Stimulated activated naive CD4-positive, alpha-beta T cell treated with Interleukin-2 at 50 U/mL for 16 hours (primary cell): ENCODE measurements around the gene TMEM63A.

ENCODE experiments used
- DNase-seq: peaks from one replicate; lab custom pipeline; 2025; lab: John Stamatoyannopoulos, UW

TMEM63A gene

GRCh38 chr1:225885336-225885735 is 3.2 kb upstream of the TMEM63A start:
- no peak for DNase-seq

GRCh38 chr1:225883616-225884265 is 1.6 kb upstream of the TMEM63A start:
- no peak for DNase-seq

GRCh38 chr1:225882694-225883615 is 775 bp upstream of the TMEM63A start:
- DNase-seq: peak; percentile 46

- DNase-seq: peak; percentile 27
Measured at GRCh38 chr1:225881081-225881958, 860 bp downstream of the TMEM63A start.

DNA sequence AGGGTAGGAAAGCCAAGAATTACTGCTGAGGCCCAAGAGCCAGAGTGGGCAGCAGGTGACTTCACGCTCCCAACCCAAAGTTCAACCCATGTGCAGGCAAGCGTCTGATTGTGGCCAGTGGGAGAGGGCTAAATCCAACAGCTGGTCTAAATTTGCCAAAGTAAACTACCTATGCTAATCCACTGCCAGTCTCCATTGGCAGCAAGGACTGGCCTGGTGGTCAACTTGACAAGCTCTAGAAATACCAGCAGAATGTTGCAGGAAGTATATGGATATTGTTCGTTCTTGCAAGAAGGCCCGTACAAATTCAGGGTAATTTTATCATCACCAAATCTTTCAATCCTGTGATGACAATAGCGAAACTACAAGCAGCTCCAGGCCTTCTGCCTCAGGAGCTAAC is 1.5 kb downstream of the TMEM63A start:
- DNase-seq: no peak

DNA sequence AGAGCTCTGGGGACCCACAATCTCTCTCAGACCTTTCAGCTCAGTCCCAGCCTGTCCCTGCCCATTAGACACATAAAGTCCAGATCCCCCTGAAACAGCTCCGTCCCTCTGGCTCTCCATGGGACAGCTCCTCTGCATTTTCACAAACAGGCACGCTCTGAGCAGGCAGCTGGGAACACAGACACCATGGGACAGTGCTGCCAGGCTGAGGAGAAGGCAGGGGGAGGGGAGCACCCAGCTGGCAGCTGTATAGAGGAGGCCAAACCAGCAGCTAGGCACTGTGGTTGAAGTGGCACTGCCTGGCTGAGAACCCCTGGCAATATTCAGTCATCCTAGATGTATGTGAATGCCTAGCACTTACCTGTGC is 2.0 kb downstream of the TMEM63A start:
- DNase-seq: no peak

- DNase-seq: no peak
Measured at GRCh38 chr1:225879521-225880221, 2.5 kb downstream of the TMEM63A start.

- no peak for DNase-seq
Measured at GRCh38 chr1:225878282-225878681, 3.9 kb downstream of the TMEM63A start.

DNA sequence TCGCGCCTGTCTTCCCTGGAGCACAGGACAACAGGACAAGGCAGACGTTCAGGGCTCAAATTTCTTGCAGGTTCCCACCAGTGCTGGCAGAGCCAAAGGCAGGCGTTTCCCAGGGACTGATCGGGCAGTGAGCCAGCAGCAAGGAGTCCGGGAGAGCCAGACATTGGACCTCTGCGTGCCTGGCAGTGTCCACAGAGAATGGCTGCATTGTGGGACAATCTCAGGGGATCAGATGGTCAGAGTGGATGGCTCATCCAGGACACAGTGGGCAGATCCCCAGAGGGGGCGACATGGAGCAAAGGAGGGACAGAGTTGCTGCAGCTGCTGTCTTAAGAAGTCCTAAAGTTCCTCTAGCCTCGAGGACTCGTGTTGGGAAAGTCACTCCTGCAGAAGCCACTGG is 4.6 kb downstream of the TMEM63A start:
- no peak for DNase-seq

DNA sequence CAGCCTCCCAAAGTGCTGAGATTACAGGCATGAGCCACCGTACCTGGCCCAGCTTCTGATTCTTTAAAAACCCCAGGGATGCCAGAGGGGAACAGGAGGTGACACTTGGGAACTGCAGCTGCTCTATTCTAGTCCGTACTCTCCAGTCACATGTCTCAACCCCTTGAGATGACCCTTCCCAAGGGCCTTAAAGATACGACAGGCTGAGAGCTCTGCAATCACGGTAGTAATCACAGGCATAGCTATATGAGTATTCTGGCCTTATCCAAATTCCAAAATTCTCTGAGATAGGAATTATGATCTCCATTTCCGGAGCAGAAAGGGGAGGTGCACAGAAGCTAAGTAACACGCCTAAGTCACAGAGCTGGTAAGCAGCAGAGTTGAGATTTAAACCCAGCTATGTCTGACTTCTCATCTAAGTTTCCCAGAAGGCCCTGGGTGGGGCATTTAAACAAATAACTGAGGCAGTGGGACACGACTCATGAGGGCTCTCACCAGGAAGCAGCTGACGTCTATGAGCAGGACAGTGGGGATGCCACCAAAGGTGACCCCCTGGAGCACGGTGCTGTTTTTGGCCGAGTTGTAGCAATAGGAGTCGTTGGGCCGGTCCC is 5.2 kb downstream of the TMEM63A start:
- no peak for DNase-seq

DNA sequence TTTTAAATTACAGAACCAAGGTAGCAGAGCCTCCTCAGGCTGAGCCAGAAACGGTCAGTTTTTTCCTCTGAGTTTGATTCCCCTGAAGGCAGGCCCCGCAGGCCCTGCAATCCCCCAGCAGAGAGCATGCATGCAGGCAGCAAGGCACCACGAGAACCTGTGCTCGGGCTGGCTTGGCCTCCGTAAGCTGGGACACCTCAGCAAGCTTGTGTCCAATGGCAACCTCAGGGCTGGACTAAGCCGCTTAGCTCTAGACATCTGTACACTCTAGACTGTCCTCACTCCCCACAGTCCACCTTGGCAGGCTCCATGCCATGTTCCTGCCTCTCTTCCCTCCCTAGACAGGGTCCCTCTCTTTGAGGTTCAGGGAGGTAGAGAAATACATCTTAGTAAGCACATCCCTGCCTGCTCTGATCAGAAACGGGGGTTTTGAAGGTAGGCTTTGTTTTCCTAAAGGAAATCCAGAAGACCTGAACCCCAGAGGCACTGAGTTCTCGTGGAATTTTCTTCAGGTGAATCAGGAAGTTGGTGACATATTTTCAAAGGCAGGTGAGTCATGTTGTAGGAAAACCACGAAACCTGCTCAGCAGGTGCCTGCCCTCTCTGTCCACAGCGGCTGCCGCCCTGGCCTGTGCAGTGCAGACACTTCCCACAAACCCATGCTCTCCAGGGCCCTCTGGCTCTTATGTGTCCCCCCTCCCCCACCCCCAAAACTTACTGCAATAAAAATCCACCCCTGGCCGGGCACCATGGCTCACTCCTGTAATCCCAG is 7.0 kb downstream of the TMEM63A start:
- DNase-seq: no peak

DNA sequence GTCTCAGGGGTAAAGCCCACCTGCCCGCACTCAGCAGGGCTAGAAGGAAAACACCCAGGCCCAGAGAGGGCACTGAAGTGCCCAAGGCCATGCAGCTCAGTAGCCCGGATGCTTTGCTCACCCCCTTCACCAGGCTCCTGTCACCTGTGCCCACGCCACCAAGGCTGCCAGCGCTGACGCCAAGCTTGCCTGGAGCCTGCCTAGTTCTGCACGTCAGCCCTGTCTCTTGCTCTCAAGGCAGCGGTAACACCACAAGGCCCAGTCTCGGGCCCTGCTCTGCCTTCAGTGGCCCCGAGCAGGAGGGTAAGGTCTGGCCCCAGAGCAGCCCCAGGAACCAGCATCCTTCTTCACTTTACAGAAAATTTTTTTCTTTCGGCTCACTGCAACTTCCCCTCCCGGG is 7.7 kb downstream of the TMEM63A start:
- no peak for DNase-seq

DNA sequence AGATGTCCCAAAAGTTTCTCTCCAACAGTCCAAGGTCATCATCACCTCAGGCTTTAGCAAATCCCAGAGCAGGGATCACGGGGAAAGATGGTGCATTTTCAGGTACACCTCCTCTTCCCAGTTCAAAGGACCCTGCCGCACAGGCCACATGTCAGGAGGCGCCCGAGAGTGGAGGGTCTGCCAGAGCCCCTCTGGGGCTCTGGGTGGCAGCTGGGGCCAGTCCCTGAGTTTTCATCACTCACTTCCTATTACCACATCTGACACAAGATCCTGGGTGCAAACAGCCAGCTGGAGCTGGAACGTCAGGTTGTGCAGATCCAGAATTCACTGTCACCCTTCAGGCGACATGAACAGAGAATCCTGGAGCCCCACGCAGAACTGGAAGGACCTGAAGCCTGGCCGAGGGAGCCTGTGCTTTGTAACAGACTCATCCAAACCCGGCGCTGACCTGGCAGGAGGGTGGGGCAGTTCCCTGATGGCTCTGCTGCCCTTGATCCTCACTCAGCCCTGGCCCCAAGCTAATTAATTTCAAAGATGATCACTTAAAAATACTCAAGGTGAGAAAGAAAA is 8.8 kb downstream of the TMEM63A start:
- DNase-seq: no peak

DNA sequence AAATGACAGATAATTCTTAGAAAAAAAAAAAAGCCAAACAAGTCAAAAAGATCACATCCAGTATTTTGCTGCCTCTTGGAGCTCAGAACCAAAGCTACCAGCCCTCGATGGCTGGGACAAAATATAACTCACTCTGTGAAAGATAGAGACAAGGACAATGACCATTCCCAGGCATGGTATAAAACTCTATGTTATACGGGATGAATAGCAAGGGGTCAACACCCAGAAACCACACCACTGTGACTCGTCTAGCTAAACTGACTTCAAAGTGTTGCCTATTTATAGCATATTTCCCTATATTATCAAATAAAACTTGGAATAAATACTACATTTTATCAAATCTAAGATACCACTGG is 10.1 kb downstream of the TMEM63A start:
- DNase-seq: no peak

GRCh38 chr1:225871359-225872074 is 10.7 kb downstream of the TMEM63A start:
- DNase-seq: no peak

DNA sequence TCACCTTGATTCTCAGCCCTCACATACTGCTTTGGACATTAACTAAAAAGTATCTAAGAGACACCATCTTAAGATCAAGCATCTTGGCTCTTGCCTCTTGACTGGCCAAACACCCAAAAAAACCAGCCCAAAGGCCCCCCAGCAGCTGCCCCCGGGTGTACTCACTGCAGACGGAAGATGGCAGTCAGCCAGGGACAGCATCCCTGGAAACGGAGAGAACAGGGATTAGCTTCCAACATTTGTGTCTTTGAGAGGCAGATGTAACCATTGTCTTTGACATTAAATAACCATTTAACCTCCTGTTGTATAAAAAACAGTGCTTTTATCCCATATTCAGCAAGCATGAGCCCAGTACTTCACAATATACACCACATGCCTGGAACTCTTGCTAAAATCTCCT is 11.3 kb downstream of the TMEM63A start:
- no peak for DNase-seq

GRCh38 chr1:225868631-225869330 is 13.4 kb downstream of the TMEM63A start:
- no peak for DNase-seq

DNA sequence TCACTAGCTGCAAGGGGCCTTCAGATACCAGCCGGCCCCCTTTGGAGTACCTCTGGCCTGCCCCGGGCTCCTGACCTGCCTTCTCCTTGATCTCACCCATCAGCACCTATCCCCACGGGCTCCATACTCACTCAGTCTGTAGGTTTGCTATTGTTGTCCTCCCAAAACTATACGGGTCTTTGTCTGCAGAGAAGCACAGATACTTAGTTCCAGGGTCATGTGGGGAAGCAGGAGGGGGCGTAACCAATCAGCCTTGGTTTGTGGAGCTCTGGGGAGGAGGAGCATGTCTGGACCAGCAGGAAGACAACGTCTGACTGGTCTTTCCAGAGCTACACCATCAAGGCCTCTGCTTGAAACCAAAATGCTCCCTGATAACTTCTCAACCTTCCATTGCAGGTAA is 15.2 kb downstream of the TMEM63A start:
- DNase-seq: no peak
